Mucosa of descending colon (tissue), 3 donors: Measurements from ENCODE around the gene SPATC1L. TPM values are rescaled to one million over a fixed set of nuclear protein-coding genes. Genes with fewer than 3 reads are reported as not detected.

Source experiments
- ATAC-seq: fragments of 200-7000 bp; cut with Tn5 transposase; one replicate; pipeline ENCODE4 v1.9.1; 2020; ENCODE audit warnings: mild to moderate bottlenecking, moderate library complexity
- DNase-seq, 3 donors: peaks; one replicate each; pipeline ENCODE4 v3.0.0-alpha.2; 2020
- H3K36me3 ChIP-seq: fragments of 200-600 bp; one replicate; pipeline ENCODE4 v1.8.0; 2021; ENCODE audit warnings: low read depth, mild to moderate bottlenecking
- H3K4me1 ChIP-seq: fragments of 200-600 bp; one replicate; pipeline ENCODE4 v1.8.0; 2021; ENCODE audit warnings: low read depth, mild to moderate bottlenecking
- H3K4me3 ChIP-seq: fragments of 200-600 bp; one replicate; pipeline ENCODE4 v1.8.0; 2021; ENCODE audit warnings: mild to moderate bottlenecking
- H3K9me3 ChIP-seq: fragments of 200-600 bp; one replicate; pipeline ENCODE4 v1.8.0; 2021; ENCODE audit warnings: mild to moderate bottlenecking
- intact Hi-C, 2 donors: fragments of 100-400 bp; cut with DNase I in 1 of 2; cut with micrococcal nuclease in 1 of 2; formaldehyde crosslinking; loops; one replicate each; pipeline versions ENCODE4 v1.11.0 to v1.11.1; 2022; cut with DNase I, micrococcal nuclease
- total RNA-seq, 3 donors: library from RNA; stranded (reverse); fragmentation: NEBNext Ultra II Directional in 2 of 3; extraction: Animal tissue kit (Norgen Biotek cat#: 25700) in 2 of 3; gene quantifications; one replicate each; pipeline versions ENCODE4 v1.2.1 to v1.2.4, GENCODE V29; 2021 to 2023
- TF ChIP-seq, protein P1 (sequence below): fragments of 200-600 bp; IDR thresholded peaks from one replicate; pipeline ENCODE4 v1.8.0; 2022; ENCODE audit warnings: antibody characterized with exemption, mild to moderate bottlenecking
- donor health status: DM: no; HTN: no; CAD: no; lungs with moderate emphysema.
- donor health status: DM: no; HTN: no; CAD: no.
- donor health status: DM: no; HTN: yes; CAD: no.

SPATC1L gene
- total RNA-seq, 3 donors from 2014 or later = 4.6 to 10.9 (median 4.6) TPM

DNA sequence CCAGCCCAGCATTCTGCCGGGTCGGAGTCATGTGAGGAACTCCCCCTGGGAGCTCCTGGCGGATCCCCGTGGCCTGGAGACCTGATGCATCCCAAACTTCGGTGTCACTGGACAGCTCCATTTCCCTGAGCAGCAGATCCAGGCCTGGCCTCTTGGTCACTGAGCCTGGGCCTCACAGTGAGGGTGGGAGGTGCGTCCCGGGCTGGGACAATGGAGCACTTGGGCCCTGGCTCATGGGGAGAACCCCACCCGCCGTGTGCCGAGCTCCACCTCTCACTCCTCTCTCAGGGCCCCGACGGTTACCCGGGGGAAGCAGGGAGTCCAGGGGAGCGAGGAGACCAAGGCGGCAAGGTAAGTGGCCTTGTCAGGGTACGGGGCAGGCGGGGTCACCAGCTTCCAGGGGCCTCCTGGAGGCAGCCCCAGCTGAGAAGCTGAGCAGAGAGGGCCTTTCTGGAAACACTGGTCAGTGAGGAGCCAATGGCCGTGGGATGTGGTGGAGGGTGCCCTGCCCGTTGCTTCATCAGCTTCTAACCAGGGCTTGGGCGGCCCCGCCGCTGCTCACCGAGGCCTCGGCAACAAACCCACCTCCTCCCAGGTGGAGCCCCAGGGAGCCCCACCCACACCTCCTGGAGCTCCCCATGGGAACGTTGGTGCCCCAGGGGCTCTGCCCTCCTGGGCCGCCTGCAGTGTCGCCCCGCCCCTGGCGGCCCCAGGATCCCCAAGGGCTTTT, 66.5 kb downstream of the SPATC1L start:
- Histone ChIP-seq H3K4me1 (no peaks in the 10 kb centered on the region), H3K9me3 (no peaks in the 10 kb centered on the region), H3K4me3 (no peak overlapping the region), H3K36me3 (no peaks in the 10 kb centered on the region)
- intact Hi-C loops = no loop called here
- peak in 1 of 3 donors; percentile 38 for DNase-seq
- TF ChIP-seq, protein P1, sequence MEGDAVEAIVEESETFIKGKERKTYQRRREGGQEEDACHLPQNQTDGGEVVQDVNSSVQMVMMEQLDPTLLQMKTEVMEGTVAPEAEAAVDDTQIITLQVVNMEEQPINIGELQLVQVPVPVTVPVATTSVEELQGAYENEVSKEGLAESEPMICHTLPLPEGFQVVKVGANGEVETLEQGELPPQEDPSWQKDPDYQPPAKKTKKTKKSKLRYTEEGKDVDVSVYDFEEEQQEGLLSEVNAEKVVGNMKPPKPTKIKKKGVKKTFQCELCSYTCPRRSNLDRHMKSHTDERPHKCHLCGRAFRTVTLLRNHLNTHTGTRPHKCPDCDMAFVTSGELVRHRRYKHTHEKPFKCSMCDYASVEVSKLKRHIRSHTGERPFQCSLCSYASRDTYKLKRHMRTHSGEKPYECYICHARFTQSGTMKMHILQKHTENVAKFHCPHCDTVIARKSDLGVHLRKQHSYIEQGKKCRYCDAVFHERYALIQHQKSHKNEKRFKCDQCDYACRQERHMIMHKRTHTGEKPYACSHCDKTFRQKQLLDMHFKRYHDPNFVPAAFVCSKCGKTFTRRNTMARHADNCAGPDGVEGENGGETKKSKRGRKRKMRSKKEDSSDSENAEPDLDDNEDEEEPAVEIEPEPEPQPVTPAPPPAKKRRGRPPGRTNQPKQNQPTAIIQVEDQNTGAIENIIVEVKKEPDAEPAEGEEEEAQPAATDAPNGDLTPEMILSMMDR = no peak
- no peak for ATAC-seq

DNA sequence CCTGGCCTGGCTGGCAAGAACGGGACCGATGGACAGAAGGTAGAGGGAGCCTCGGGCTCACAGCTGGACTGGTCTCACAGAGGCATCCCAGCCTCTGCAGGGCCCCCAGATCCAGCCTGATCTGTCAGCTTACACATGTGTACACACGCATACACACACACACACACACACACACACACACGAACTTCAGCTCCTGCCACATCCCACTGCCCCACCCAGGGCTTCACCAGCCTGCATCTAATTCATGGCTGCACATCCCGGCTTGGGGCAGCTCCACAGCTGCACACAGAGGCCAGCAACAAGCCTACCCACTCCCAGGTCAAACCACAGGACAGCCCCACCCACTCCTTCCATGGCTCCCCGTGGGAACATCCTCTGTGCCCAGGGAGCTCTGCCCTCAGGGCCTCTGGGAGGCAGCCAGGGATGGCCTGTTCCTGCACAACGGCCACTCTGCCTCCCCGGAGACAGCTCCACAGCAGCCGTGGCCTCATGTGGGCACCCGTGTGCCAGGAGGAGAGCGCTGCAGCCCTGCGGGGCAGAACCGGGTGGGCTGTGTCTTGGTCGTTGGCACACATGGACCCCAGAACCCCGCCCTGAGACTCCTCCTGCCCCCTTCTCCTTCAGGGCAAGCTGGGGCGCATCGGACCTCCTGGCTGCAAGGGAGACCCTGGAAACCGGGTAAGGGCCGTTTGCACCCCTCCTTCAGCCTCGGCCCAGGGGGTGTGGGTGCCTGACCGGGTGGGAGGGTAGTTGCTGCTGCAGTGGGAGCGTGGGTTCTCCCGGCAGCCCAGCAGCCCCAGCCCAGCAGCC, 67.3 kb downstream of the SPATC1L start:
- Histone ChIP-seq H3K4me3 (no peak overlapping the region), H3K4me1 (no peaks in the 10 kb centered on the region), H3K36me3 (no peaks in the 10 kb centered on the region), H3K9me3 (no peaks in the 10 kb centered on the region)
- ATAC-seq = no peak
- DNase-seq = peak in 2 of 3 donors; percentile 17 to 22
- intact Hi-C loops = no loop called here
- TF ChIP-seq, protein P1 = no peak

DNA sequence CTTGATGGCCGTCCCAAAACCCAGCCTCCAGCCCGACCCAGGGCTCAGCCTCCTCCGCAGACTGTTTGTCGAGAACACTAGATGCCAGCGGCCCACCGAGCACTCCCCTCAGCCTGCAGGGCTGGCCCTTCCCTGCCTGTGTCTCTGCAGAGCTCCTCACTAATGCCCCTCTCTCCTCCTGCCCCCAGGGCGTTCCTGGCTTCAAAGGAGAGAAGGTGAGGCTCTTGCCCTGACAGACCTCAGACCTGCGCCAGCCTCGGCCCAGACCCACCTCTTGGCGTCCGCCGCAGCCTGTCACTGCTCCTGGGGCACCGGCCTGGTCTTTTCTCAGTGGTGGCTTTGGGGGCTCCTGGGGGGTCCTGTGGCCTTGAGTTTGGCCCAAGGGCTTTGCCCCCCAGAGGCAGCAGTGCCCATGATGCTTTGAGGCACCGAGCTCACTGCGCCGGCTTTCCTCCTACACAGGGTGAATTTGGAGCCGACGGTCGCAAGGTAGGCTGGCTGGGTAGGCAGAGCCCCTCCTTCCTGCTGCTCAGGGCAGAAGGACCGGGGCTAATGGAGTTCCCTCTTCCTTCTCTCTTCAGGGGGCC, 68.0 kb downstream of the SPATC1L start:
- DNase-seq (peak in 2 of 3 donors; percentile 15 to 16), ATAC-seq (no peak)
- no peaks in the 10 kb centered on the region for H3K36me3 ChIP-seq
- H3K9me3 ChIP-seq = no peaks in the 10 kb centered on the region
- TF ChIP-seq, protein P1 = no peak
- intact Hi-C loops = no loop called here
- no peaks in the 10 kb centered on the region for H3K4me1 ChIP-seq
- no peak overlapping the region for H3K4me3 ChIP-seq

DNA sequence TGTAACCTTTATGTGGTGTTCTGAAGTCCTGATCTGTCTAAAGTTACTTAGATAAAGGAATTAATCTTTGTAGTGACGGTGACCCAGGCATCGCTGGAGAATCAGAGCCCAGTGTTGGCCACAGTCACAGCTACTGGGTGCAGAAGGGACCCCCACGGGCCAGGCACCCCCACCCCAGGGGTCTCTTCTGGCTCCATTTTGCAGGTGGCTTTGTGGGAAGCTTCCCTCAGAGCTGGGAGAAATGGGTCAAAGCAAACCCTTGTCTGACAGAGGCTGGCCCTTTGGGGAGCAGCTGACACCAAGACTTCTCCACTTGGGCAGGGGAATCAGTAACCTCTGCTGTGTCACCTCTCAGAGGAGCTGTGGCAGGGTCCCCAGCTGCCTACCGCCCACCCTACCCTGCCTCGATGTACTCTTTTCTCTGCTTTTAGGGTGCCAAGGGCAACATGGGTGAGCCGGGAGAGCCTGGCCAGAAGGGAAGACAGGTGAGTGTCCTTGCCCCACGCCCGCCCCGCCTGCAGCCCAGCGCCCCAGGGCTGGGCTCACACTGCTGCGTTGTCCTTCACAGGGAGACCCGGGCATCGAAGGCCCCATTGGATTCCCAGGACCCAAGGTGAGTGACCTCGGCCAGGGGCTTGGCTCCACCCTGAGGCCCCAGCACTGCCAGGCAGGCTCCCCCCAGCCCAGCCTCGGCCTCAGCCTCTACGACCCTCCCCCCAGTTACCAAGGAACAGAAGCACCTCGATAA, 68.6 kb downstream of the SPATC1L start:
- Histone ChIP-seq H3K9me3 (no peaks in the 10 kb centered on the region), H3K4me1 (no peaks in the 10 kb centered on the region), H3K4me3 (no peak overlapping the region), H3K36me3 (no peaks in the 10 kb centered on the region)
- TF ChIP-seq, protein P1 = no peak
- intact Hi-C loops = no loop called here
- DNase-seq (peak in 2 of 3 donors; percentile 8 to 27), ATAC-seq (no peak)

DNA sequence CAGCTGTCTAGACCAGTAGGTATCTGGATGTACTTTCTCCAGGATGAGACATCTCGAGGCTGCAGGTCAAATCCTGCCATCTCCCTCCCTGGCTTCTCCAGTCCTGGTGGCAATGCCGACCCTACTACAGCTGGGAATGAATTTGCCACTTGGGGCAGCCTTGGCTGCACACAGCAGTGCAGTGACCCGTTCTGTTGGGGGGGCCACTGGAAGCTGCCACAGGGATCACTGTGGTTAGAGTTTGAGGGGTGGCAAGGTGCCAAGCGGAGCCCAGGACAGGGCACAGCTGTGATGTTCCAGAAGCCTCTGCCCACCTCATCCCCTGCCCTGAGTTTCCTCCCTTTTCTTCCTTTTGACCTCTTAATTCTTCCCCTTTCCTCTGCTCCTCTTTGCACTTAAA, 69.3 kb downstream of the SPATC1L start:
- no peak overlapping the region for H3K4me3 ChIP-seq
- no peaks in the 10 kb centered on the region for H3K36me3 ChIP-seq
- no peaks in the 10 kb centered on the region for H3K9me3 ChIP-seq
- intact Hi-C loops = no loop called here
- DNase-seq = peak in 1 of 3 donors; percentile 4
- H3K4me1 ChIP-seq = no peaks in the 10 kb centered on the region
- ATAC-seq = no peak
- TF ChIP-seq, protein P1 = no peak
